Stimulated activated naive CD8-positive, alpha-beta T cell treated with anti-CD3 and anti-CD28 coated beads, Interleukin-15, amount 100 ng/mL, for 72 hours (primary cell): ENCODE measurements around the gene PILRB.
"Not testable (repeated sequence)": the region's sequence is repeated elsewhere in the genome, so short reads cannot be mapped to it uniquely, and the experiment has no call there.

Experiments
- ATAC-seq: fragments of 150-1000 bp; cut with Tn5 transposase; 2 replicates; pipeline ENCODE4 v1.10.0; 2021; ENCODE audit warnings: mild to moderate bottlenecking, moderate library complexity
- DNase-seq, 2 donors: peaks; one replicate each; pipeline ENCODE4 v3.0.0; 2021 to 2022
- H3K27ac Mint-ChIP-seq, 2 donors: one replicate each; pipeline ENCODE4 v1.8.0; 2022; ENCODE audit warnings: mild to moderate bottlenecking in 2 of 2, mixed read lengths in 2 of 2, moderate library complexity in 2 of 2
- H3K27me3 Mint-ChIP-seq: one replicate; pipeline ENCODE4 v1.8.0; 2022; ENCODE audit warnings: mixed read lengths
- H3K4me1 Mint-ChIP-seq: one replicate; pipeline ENCODE4 v1.8.0; 2022; ENCODE audit warnings: mild to moderate bottlenecking, mixed read lengths
- H3K4me3 Mint-ChIP-seq, 2 donors: one replicate each; pipeline ENCODE4 v1.8.0; 2022; ENCODE audit warnings: mild to moderate bottlenecking in 2 of 2, mixed read lengths in 2 of 2, moderate library complexity in 1 of 2
- H3K9me3 Mint-ChIP-seq, 2 donors: one replicate each; pipeline ENCODE4 v1.8.0; 2022; ENCODE audit warnings: mixed read lengths in 2 of 2

The PILRB gene

GRCh38 chr7:100381531-100382233, 23.8 kb downstream of the PILRB start:
- not testable (repeated sequence) for ATAC-seq, DNase-seq, H3K4me3 Mint-ChIP-seq, H3K27me3 Mint-ChIP-seq, H3K9me3 Mint-ChIP-seq, H3K27ac Mint-ChIP-seq
- H3K4me1 Mint-ChIP-seq: peaks cover 12% of the 10 kb centered on the region

- not testable (repeated sequence) for DNase-seq, H3K9me3 Mint-ChIP-seq, H3K27ac Mint-ChIP-seq, H3K27me3 Mint-ChIP-seq
- ATAC-seq: peak; percentile 67
- Mint-ChIP-seq H3K4me3 (peak overlapping the region; percentile 28 to 43), H3K4me1 (peaks cover 12% of the 10 kb centered on the region)
Measured at GRCh38 chr7:100382234-100382853, 24.4 kb downstream of the PILRB start.

- no peak for ATAC-seq
- no peak for DNase-seq
- H3K4me3 Mint-ChIP-seq: no peak overlapping the region
- H3K27me3 Mint-ChIP-seq: peaks cover 16% of the 10 kb centered on the region
- no peaks in the 10 kb centered on the region for H3K9me3 Mint-ChIP-seq
- H3K27ac Mint-ChIP-seq: no peak overlapping the region
- peaks cover 12% of the 10 kb centered on the region for H3K4me1 Mint-ChIP-seq
Measured at GRCh38 chr7:100384628-100385294, 26.8 kb downstream of the PILRB start.

- DNase-seq: no peak
- Mint-ChIP-seq H3K27ac (no peak overlapping the region), H3K27me3 (peaks cover 31% of the 10 kb centered on the region), H3K4me3 (no peak overlapping the region), H3K4me1 (peaks cover 12% of the 10 kb centered on the region), H3K9me3 (no peaks in the 10 kb centered on the region)
- no peak for ATAC-seq
Measured at GRCh38 chr7:100386940-100387339, 29.0 kb downstream of the PILRB start.

- no peak for DNase-seq
- H3K27ac Mint-ChIP-seq: no peak overlapping the region
- H3K27me3 Mint-ChIP-seq: peaks cover 36% of the 10 kb centered on the region
- H3K4me1 Mint-ChIP-seq: peaks cover 6% of the 10 kb centered on the region
- H3K4me3 Mint-ChIP-seq: no peak overlapping the region
- H3K9me3 Mint-ChIP-seq: no peaks in the 10 kb centered on the region
- ATAC-seq: no peak
Measured at GRCh38 chr7:100387695-100388094, 29.8 kb downstream of the PILRB start.

- no peak for ATAC-seq
- Mint-ChIP-seq H3K4me1 (no peaks in the 10 kb centered on the region), H3K27me3 (peaks cover 31% of the 10 kb centered on the region), H3K27ac (no peak overlapping the region), H3K9me3 (no peaks in the 10 kb centered on the region), H3K4me3 (no peak overlapping the region)
- DNase-seq: no peak
Measured at GRCh38 chr7:100389437-100390088, 31.6 kb downstream of the PILRB start.

GRCh38 chr7:100390286-100391009, 32.5 kb downstream of the PILRB start:
- peaks cover 3% of the 10 kb centered on the region for H3K4me1 Mint-ChIP-seq
- DNase-seq (no peak), ATAC-seq (no peak)
- no peaks in the 10 kb centered on the region for H3K9me3 Mint-ChIP-seq
- H3K4me3 Mint-ChIP-seq: no peak overlapping the region
- no peak overlapping the region for H3K27ac Mint-ChIP-seq
- H3K27me3 Mint-ChIP-seq: peaks cover 31% of the 10 kb centered on the region

- ATAC-seq (no peak), DNase-seq (no peak)
- H3K4me1 Mint-ChIP-seq: peaks cover 29% of the 10 kb centered on the region
- H3K4me3 Mint-ChIP-seq: no peak overlapping the region
- no peak overlapping the region for H3K27ac Mint-ChIP-seq
- no peaks in the 10 kb centered on the region for H3K9me3 Mint-ChIP-seq
- peaks cover 38% of the 10 kb centered on the region for H3K27me3 Mint-ChIP-seq
Measured at GRCh38 chr7:100393233-100393905, 35.5 kb downstream of the PILRB start.

- DNase-seq (no peak), ATAC-seq (no peak)
- peaks cover 42% of the 10 kb centered on the region for H3K27me3 Mint-ChIP-seq
- no peak overlapping the region for H3K27ac Mint-ChIP-seq
- no peaks in the 10 kb centered on the region for H3K9me3 Mint-ChIP-seq
- no peak overlapping the region for H3K4me3 Mint-ChIP-seq
- peaks cover 34% of the 10 kb centered on the region for H3K4me1 Mint-ChIP-seq
Measured at GRCh38 chr7:100394077-100394476, 36.2 kb downstream of the PILRB start.

GRCh38 chr7:100396421-100396982, 38.6 kb downstream of the PILRB start:
- Mint-ChIP-seq H3K27ac (peak overlapping the region; percentile 79 to 87), H3K4me3 (peak overlapping the region; percentile 58 to 78), H3K9me3 (no peaks in the 10 kb centered on the region), H3K4me1 (peaks cover 34% of the 10 kb centered on the region), H3K27me3 (peaks cover 25% of the 10 kb centered on the region)
- DNase-seq (peak; percentile 53 to 72), ATAC-seq (peak; percentile 98)

GRCh38 chr7:100397315-100398081, 39.6 kb downstream of the PILRB start:
- DNase-seq (no peak), ATAC-seq (no peak)
- Mint-ChIP-seq H3K4me3 (peak overlapping the region in 1 of 2 donors; percentile 78), H3K4me1 (peaks cover 34% of the 10 kb centered on the region), H3K9me3 (no peaks in the 10 kb centered on the region), H3K27me3 (peaks cover 15% of the 10 kb centered on the region), H3K27ac (no peak overlapping the region)

- peaks cover 13% of the 10 kb centered on the region for H3K27me3 Mint-ChIP-seq
Measured at GRCh38 chr7:100398239-100398638, 40.3 kb downstream of the PILRB start.

GRCh38 chr7:100400041-100400440, 42.1 kb downstream of the PILRB start:
- H3K4me3 Mint-ChIP-seq: no peak overlapping the region
- peaks cover 13% of the 10 kb centered on the region for H3K27me3 Mint-ChIP-seq
- H3K27ac Mint-ChIP-seq: no peak overlapping the region
- H3K4me1 Mint-ChIP-seq: peaks cover 34% of the 10 kb centered on the region
- H3K9me3 Mint-ChIP-seq: no peaks in the 10 kb centered on the region
- ATAC-seq (no peak), DNase-seq (no peak)

More at GRCh38 chr7:100398239-100398638, 40.3 kb downstream of the PILRB start:
- Mint-ChIP-seq H3K4me1 (peaks cover 34% of the 10 kb centered on the region), H3K4me3 (no peak overlapping the region), H3K27ac (no peak overlapping the region), H3K9me3 (no peaks in the 10 kb centered on the region)
- DNase-seq: no peak
- no peak for ATAC-seq

- Mint-ChIP-seq H3K4me3 (no peak overlapping the region), H3K9me3 (no peaks in the 10 kb centered on the region), H3K4me1 (peaks cover 30% of the 10 kb centered on the region), H3K27me3 (peaks cover 13% of the 10 kb centered on the region), H3K27ac (no peak overlapping the region)
- DNase-seq: no peak
- ATAC-seq: no peak
Measured at GRCh38 chr7:100400656-100401055, 42.7 kb downstream of the PILRB start.
